Measurements from ENCODE around the gene LRRD1. TPM values are rescaled to one million over a fixed set of nuclear protein-coding genes. Genes with fewer than 3 reads are reported as not detected.
"Not testable (repeated sequence)": the region's sequence is repeated elsewhere in the genome, so short reads cannot be mapped to it uniquely, and the experiment has no call there.

Gene LRRD1
- total and polyA plus RNA-seq, 2 of the 13 experiments (the other 11 are each of a cell fraction or from before 2014, with no cell fraction given) = 0.03 TPM; not detected in 1

- H3K27ac ChIP-seq (ENCODE audit: extremely low read length, insufficient read depth, low read length); H4K20me1 ChIP-seq (ENCODE audit: insufficient read depth, low read length); H3K4me2 ChIP-seq (ENCODE audit: low read depth, low read length); H3K4me3 ChIP-seq (replicated peaks in 1 of 3; ENCODE audit: insufficient read depth in 1 of 3, low read depth in 2 of 3, low read length in 3 of 3); H3K9ac ChIP-seq (ENCODE audit: insufficient read depth, low read depth, low read length); ATAC-seq; in situ Hi-C loops (cut with HindIII; ENCODE audit: extremely low pct_ligation_motif_present, low pct_unique_long_range_greater_than_20kb); POLR2A ChIA-PET; DNase-seq (ENCODE audit: low spot score); BruUV-seq (replicated peaks); H2AFZ ChIP-seq (ENCODE audit: low read length); intact Hi-C loops (cut with micrococcal nuclease; ENCODE audit: unreplicated experiment); H3K79me2 ChIP-seq (ENCODE audit: insufficient read depth, low read length); H3K36me3 ChIP-seq (replicated peaks in 1 of 2; ENCODE audit: control insufficient read depth in 1 of 2, insufficient read depth in 2 of 2, low read length in 2 of 2); FAIRE-seq; CTCF ChIA-PET (ENCODE audit: low intra/inter-chr PET ratio, low total read pairs); H3K4me1 ChIP-seq (ENCODE audit: insufficient read depth, low read length); H3K27me3 ChIP-seq (ENCODE audit: control insufficient read depth in 1 of 2, insufficient read depth in 2 of 2, low read length in 2 of 2); H3K9me3 ChIP-seq (ENCODE audit: low read length): not testable (repeated sequence)
- 2% methylated on average over 2 of the region's 2 CpGs for WGBS (ENCODE audit: low lambda C conversion rate)
- peak; percentile 96 for TF ChIP-seq ZNF160 (CRISPR knock-in tag; IDR thresholded peaks at IDR 0.05)
Measured at GRCh38 chr7:92169529-92169928, 9.4 kb downstream of the LRRD1 start.

DNA sequence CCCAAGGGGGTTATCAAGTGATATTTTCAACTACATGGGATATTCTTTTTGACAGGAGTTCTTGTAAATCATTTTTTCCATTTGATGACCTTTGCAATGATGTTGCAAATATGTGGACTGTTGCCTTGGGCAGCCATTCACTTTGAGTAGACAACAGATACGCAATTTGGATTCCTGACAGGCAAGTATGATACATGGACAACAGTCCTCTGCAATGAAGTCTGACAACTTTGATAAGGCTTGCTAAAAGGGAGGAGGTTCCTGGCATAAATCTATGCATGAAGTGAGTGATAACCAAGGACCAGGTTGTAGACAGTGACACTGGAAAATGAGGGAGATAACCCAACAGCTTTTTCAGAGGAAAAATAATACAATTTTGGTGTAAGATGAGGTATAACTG lies 17.7 kb downstream of the LRRD1 start:
- H3K9ac ChIP-seq (ENCODE audit: insufficient read depth, low read depth, low read length) = no peak overlapping the region
- H3K4me1 ChIP-seq (ENCODE audit: insufficient read depth, low read length) = no peaks in the 10 kb centered on the region
- H3K9me3 ChIP-seq (ENCODE audit: low read length) = no peaks in the 10 kb centered on the region
- no peak overlapping the region for H3K27ac ChIP-seq (ENCODE audit: extremely low read length, insufficient read depth, low read length)
- DNase-seq (ENCODE audit: low spot score) (no peak), FAIRE-seq (no peak), ATAC-seq (no peak)
- no peak overlapping the region for H3K4me3 ChIP-seq (replicated peaks in 1 of 3; ENCODE audit: insufficient read depth in 1 of 3, low read depth in 2 of 3, low read length in 3 of 3)
- CTCF ChIA-PET (ENCODE audit: low intra/inter-chr PET ratio, low total read pairs) = no interaction called here
- H4K20me1 ChIP-seq (ENCODE audit: insufficient read depth, low read length) = no peaks in the 10 kb centered on the region
- no peak overlapping the region for H3K4me2 ChIP-seq (ENCODE audit: low read depth, low read length)
- no TSS peak for BruUV-seq (replicated peaks)
- in situ Hi-C loops (cut with HindIII; ENCODE audit: extremely low pct_ligation_motif_present, low pct_unique_long_range_greater_than_20kb) = no loop called here
- WGBS (ENCODE audit: low lambda C conversion rate) = 10% methylated on average over 1 of the region's 1 CpG
- no peaks in the 10 kb centered on the region for H3K79me2 ChIP-seq (ENCODE audit: insufficient read depth, low read length)
- TF ChIP-seq IKZF1 (IDR thresholded peaks at IDR 0.05) (no peak), ZNF354B (CRISPR knock-in tag; IDR thresholded peaks at IDR 0.05) (no peak), ZNF709 (CRISPR knock-in tag; IDR thresholded peaks at IDR 0.05) (no peak), DDIT3 (CRISPR knock-in tag; IDR thresholded peaks at IDR 0.05) (no peak), TEAD3 (CRISPR knock-in tag; optimal IDR thresholded peaks at IDR 0.05; ENCODE audit: borderline replicate concordance) (no peak)
- TF ChIP-seq, protein P1, sequence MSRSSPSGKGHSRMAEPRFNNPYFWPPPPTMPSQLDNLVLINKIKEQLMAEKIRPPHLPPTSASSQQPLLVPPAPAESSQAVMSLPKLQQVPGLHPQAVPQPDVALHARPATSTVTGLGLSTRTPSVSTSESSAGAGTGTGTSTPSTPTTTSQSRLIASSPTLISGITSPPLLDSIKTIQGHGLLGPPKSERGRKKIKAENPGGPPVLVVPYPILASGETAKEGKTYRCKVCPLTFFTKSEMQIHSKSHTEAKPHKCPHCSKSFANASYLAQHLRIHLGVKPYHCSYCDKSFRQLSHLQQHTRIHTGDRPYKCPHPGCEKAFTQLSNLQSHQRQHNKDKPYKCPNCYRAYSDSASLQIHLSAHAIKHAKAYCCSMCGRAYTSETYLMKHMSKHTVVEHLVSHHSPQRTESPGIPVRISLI (CRISPR knock-in tag; IDR thresholded peaks at IDR 0.05; ENCODE audit: borderline replicate concordance) = no peak
- H3K36me3 ChIP-seq (replicated peaks in 1 of 2; ENCODE audit: control insufficient read depth in 1 of 2, insufficient read depth in 2 of 2, low read length in 2 of 2) = no peaks in the 10 kb centered on the region
- POLR2A ChIA-PET = no interaction called here
- intact Hi-C loops (cut with micrococcal nuclease; ENCODE audit: unreplicated experiment) = no loop called here
- H3K27me3 ChIP-seq (ENCODE audit: control insufficient read depth in 1 of 2, insufficient read depth in 2 of 2, low read length in 2 of 2) = no peaks in the 10 kb centered on the region
- no peak overlapping the region for H2AFZ ChIP-seq (ENCODE audit: low read length)

Measured in HepG2 (cell line).